SU-DHL-6 (cell line): ENCODE data around the gene UHRF2.

Experiments used
- H2AFZ ChIP-seq: fragments of 200-600 bp; sonication (generic); 2 replicates; pipeline ENCODE4 v1.6.1; 2014; ENCODE audit warnings: low read depth, mild to moderate bottlenecking, moderate library complexity, mixed read lengths, antibody characterized with exemption, low read length; ENCODE audit not compliant: severe bottlenecking
- H3F3A ChIP-seq: fragments of 200-600 bp; shearing (Covaris generic); 2 replicates; pipeline ENCODE4 v1.6.0; 2016; ENCODE audit warnings: antibody characterized with exemption, mild to moderate bottlenecking; ENCODE audit not compliant: insufficient read depth
- H3K27ac ChIP-seq: fragments of 200-600 bp; sonication (generic); 2 replicates; pipeline ENCODE4 v1.5.1; 2016; ENCODE audit warnings: low read depth, mild to moderate bottlenecking, low read length, moderate library complexity, mixed read lengths
- H3K27me3 ChIP-seq: fragments of 200-600 bp; sonication (generic), shearing (Covaris generic); 2 replicates; pipeline ENCODE4 v1.6.0; 2014; ENCODE audit warnings: mild to moderate bottlenecking, low read length
- H3K36me3 ChIP-seq: fragments of 200-600 bp; sonication (generic); 2 replicates; pipeline ENCODE4 v1.6.1; 2014; ENCODE audit warnings: mild to moderate bottlenecking, low read length, mixed read lengths
- H3K4me2 ChIP-seq: fragments of 300-600, 200-600 bp; shearing (Covaris generic), sonication (generic); 2 replicates; pipeline ENCODE4 v1.6.0; 2014; ENCODE audit warnings: low read length, low read depth, mild to moderate bottlenecking; ENCODE audit not compliant: poor library complexity, severe bottlenecking
- H3K4me3 ChIP-seq: fragments of 200-600 bp; sonication (generic); 2 replicates; pipeline ENCODE4 v1.5.1; 2014; ENCODE audit warnings: antibody characterized with exemption, low read length, mild to moderate bottlenecking, mixed read lengths; ENCODE audit not compliant: insufficient read depth, poor library complexity, severe bottlenecking
- H3K79me2 ChIP-seq: fragments of 200-600 bp; sonication (generic); 2 replicates; pipeline ENCODE4 v1.6.1; 2014; ENCODE audit warnings: mild to moderate bottlenecking, low read length, moderate library complexity; ENCODE audit not compliant: insufficient read depth
- H3K9ac ChIP-seq: fragments of 200-600 bp; sonication (generic); 2 replicates; pipeline ENCODE4 v1.7.0; 2014; ENCODE audit warnings: mild to moderate bottlenecking, low read length
- H3K9me2 ChIP-seq: fragments of 200-600 bp; sonication (generic); replicated peaks from 2 replicates; pipeline ENCODE4 v1.6.1; 2014; ENCODE audit warnings: low read length; ENCODE audit not compliant: insufficient read depth
- H3K9me3 ChIP-seq: fragments of 200-600 bp; sonication (generic); 2 replicates; pipeline ENCODE4 v1.6.1; 2014; ENCODE audit warnings: low read length, mixed read lengths; ENCODE audit not compliant: insufficient read depth
- H4K20me1 ChIP-seq: fragments of 200-600 bp; sonication (generic); 2 replicates; pipeline ENCODE4 v1.6.1; 2014; ENCODE audit warnings: low read depth, mild to moderate bottlenecking, antibody characterized with exemption, low read length, moderate library complexity, mixed read lengths
- CTCF ChIP-seq: fragments of 200-600 bp; sonication (generic); IDR thresholded peaks from one replicate; pipeline ENCODE4 v1.5.1; 2017; ENCODE audit warnings: antibody characterized with exemption, mild to moderate bottlenecking, low read length, moderate library complexity; ENCODE audit not compliant: insufficient read depth, poor library complexity, severe bottlenecking
- EZH2phosphoT487 ChIP-seq: fragments of 200-600 bp; sonication (generic), shearing (Covaris generic); conservative IDR thresholded peaks from 2 replicates; pipeline ENCODE4 v1.6.1; 2018; ENCODE audit warnings: mild to moderate bottlenecking, antibody characterized with exemption, low read length, moderate library complexity, mixed read lengths

UHRF2 gene

DNA sequence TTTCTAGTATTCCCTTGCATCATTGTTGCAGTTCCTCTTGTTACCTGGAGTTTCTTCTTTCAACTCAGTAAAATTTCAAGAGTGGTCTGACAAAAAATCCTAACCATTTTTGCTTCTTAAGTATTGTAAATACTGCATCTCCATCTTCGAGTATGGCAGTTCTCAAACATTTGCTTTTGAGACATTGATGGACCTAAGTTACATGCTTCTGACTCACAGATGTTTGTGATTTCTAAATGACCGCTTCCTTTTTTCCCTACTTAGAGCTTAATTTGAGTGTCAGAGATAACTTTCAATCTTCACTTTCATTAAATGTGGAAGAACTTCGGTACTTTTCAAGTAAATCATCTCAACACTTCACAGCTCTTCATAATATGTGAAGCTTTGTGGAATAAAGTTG lies 4.2 kb downstream of the UHRF2 start:
- Histone ChIP-seq H3K9ac (peak overlapping the region; percentile 9), H3K27ac (peak overlapping the region; percentile 27; the same call in 1 of the 2 replicates), H3K4me2 (peak overlapping the region; percentile 66), H3K4me3 (peak overlapping the region; percentile 19), H3K9me2 (no peaks in the 10 kb centered on the region), H2AFZ (no peak overlapping the region), H3K36me3 (peaks cover 1% of the 10 kb centered on the region; the same call in 1 of the 2 replicates), H3F3A (no peaks in the 10 kb centered on the region; the same call in 1 of the 2 replicates), H3K79me2 (peaks cover 89% of the 10 kb centered on the region), H3K27me3 (no peaks in the 10 kb centered on the region), H4K20me1 (peaks cover 45% of the 10 kb centered on the region), H3K9me3 (0 out of 2 replicates have a peak, but pooled peaks cover 2% of the 10 kb centered on the region)
- no peak for TF ChIP-seq CTCF
- TF ChIP-seq EZH2phosphoT487 = no peak

DNA sequence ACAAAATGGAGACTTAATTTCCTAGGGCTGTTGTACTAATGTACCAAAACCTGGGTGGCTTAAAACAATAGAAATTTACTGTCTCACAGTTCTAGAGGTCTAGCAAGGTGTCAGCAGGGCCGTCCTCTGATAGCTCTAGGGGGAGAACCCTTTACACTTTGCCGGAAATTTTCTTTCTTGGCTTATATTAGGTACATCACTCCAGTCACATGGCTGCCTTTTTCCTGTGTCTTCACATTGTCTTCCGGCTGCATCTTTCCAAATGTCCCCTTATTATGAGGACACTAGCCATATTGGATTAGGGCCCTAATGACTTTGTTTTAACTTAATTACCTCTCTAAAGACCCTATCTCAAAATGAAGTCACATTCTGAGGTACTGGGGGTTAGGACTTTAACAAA lies 5.8 kb downstream of the UHRF2 start:
- Histone ChIP-seq H3K9ac (no peak overlapping the region), H3F3A (no peaks in the 10 kb centered on the region; the same call in 1 of the 2 replicates), H3K4me3 (no peak overlapping the region), H3K27ac (no peak overlapping the region; the same call in 1 of the 2 replicates), H3K9me2 (no peaks in the 10 kb centered on the region), H4K20me1 (peaks cover 53% of the 10 kb centered on the region), H3K27me3 (no peaks in the 10 kb centered on the region), H3K4me2 (peak overlapping the region; percentile 66), H2AFZ (no peak overlapping the region), H3K36me3 (peaks cover 10% of the 10 kb centered on the region; the same call in 1 of the 2 replicates), H3K9me3 (no peaks in the 10 kb centered on the region), H3K79me2 (peaks cover 100% of the 10 kb centered on the region)
- TF ChIP-seq CTCF = no peak
- TF ChIP-seq EZH2phosphoT487 = no peak

DNA sequence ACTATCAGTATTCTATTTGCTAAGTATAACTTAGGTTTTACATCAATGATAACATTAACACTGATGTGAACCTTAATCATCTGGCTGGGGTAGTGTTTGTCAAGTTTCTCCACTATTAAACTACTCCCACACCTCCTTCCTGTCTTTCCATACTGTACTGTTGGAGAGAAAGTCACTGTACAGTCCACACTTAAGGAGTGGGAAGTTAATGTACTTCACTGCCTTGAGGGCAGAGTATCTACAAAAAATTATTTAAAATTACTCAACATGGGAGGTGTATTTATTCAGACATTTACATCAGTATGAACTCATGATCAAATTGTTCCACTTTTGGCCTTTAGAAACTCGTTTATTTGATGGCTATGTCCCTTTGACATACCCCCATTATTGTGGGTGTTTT lies 11.9 kb downstream of the UHRF2 start:
- Histone ChIP-seq H4K20me1 (peaks cover 34% of the 10 kb centered on the region), H3F3A (peaks cover 27% of the 10 kb centered on the region), H3K9ac (no peak overlapping the region), H3K4me3 (no peak overlapping the region), H3K4me2 (no peak overlapping the region), H3K27me3 (no peaks in the 10 kb centered on the region), H3K36me3 (peaks cover 15% of the 10 kb centered on the region), H3K9me3 (no peaks in the 10 kb centered on the region), H3K79me2 (peaks cover 100% of the 10 kb centered on the region), H2AFZ (no peak overlapping the region), H3K27ac (no peak overlapping the region), H3K9me2 (no peaks in the 10 kb centered on the region)
- TF ChIP-seq EZH2phosphoT487 (no peak), CTCF (no peak)

DNA sequence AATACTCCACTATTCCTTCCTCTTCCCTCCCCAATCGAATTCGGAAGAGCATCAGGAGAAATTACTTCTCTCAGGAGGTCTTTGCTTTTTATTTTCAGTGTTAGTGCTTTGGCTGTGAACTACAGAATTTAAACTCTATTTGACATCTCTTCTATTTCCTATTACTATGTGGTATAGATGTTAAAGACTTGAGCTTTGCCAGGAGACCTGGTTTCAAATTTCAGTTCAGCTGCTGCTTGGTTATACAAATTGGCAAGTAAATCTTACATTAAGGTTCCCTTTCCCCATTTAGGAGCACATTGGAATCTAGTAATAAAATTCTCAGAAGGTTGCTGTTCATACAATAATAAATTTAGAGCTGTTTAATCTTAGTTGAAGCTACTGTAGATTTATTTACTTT lies 13.1 kb downstream of the UHRF2 start:
- H3K9me3 ChIP-seq = no peaks in the 10 kb centered on the region
- no peak overlapping the region for H3K4me3 ChIP-seq
- no peak overlapping the region for H2AFZ ChIP-seq
- no peak overlapping the region for H3K4me2 ChIP-seq
- H3K9me2 ChIP-seq = no peaks in the 10 kb centered on the region
- H3F3A ChIP-seq = peaks cover 27% of the 10 kb centered on the region
- H3K27me3 ChIP-seq = no peaks in the 10 kb centered on the region
- no peak overlapping the region for H3K27ac ChIP-seq
- TF ChIP-seq CTCF (no peak), EZH2phosphoT487 (no peak)
- H4K20me1 ChIP-seq = peaks cover 45% of the 10 kb centered on the region
- H3K79me2 ChIP-seq = peaks cover 100% of the 10 kb centered on the region
- no peak overlapping the region for H3K9ac ChIP-seq
- H3K36me3 ChIP-seq = peaks cover 15% of the 10 kb centered on the region
